ENCODE measurements around the gene CHPF.

The CHPF gene

GRCh38 chr2:219495531-219496122 is 48.0 kb downstream of the CHPF start:
- peak; percentile 36 for DNase-seq

- no peak for DNase-seq
These were observed 48.6 kb downstream of the CHPF start for GRCh38 chr2:219494952-219495530.

GRCh38 chr2:219493086-219493485 is 50.5 kb downstream of the CHPF start:
- no peak for DNase-seq

- no peak for DNase-seq
These were observed 51.0 kb downstream of the CHPF start for GRCh38 chr2:219492575-219492974.

- no peak for DNase-seq
These were observed 52.2 kb downstream of the CHPF start for GRCh38 chr2:219491278-219491963.

GRCh38 chr2:219490600-219491130 is 52.9 kb downstream of the CHPF start:
- DNase-seq = no peak

GRCh38 chr2:219490186-219490585 is 53.4 kb downstream of the CHPF start:
- DNase-seq = no peak

GRCh38 chr2:219489315-219489714 is 54.3 kb downstream of the CHPF start:
- DNase-seq = no peak

All from NCI-H510A (cell line).